HepG2 (cell line): ENCODE data around the gene UQCRC1. TPM values are rescaled to one million over a fixed set of nuclear protein-coding genes. Genes with fewer than 3 reads are reported as not detected.

Experiments used
- CAMTA2 ChIP-seq: sonication (generic); formaldehyde crosslinking; IDR thresholded peaks from 2 replicates; pipeline ENCODE4 v1.4.0; 2020; ENCODE audit warnings: mild to moderate bottlenecking, missing genetic modification reagents, borderline replicate concordance
- FOXK2 ChIP-seq: fragments of 450-650 bp; IDR thresholded peaks from 2 replicates; pipeline ENCODE4 v1.6.1; 2016
- HES4 ChIP-seq: sonication (generic); formaldehyde crosslinking; IDR thresholded peaks from 2 replicates; pipeline ENCODE4 v1.9.0; 2021; ENCODE audit warnings: mild to moderate bottlenecking, missing genetic modification reagents, borderline replicate concordance
- NR1H2 ChIP-seq: sonication (generic); formaldehyde crosslinking; IDR thresholded peaks from 2 replicates; pipeline ENCODE4 v1.8.1; 2022; ENCODE audit warnings: low read depth, missing genetic modification reagents, borderline replicate concordance
- PHF21A ChIP-seq: sonication (generic); formaldehyde crosslinking; IDR thresholded peaks from 2 replicates; pipeline ENCODE4 v1.5.0; 2020; ENCODE audit warnings: mild to moderate bottlenecking, missing genetic modification reagents
- RORA ChIP-seq: sonication (generic); formaldehyde crosslinking; IDR thresholded peaks from 2 replicates; pipeline ENCODE4 v1.5.0; 2020; ENCODE audit warnings: mild to moderate bottlenecking, missing genetic modification reagents, moderate library complexity
- RXRA ChIP-seq: sonication (generic); formaldehyde crosslinking; IDR thresholded peaks from 2 replicates; pipeline ENCODE4 v1.5.1; 2020; ENCODE audit warnings: missing genetic modification reagents
- SAP130 ChIP-seq: IDR thresholded peaks from 2 replicates; pipeline ENCODE4 v1.6.1; 2016; ENCODE audit warnings: low read depth
- SCMH1 ChIP-seq: sonication (generic); formaldehyde crosslinking; IDR thresholded peaks from 2 replicates; pipeline ENCODE4 v1.9.0; 2021; ENCODE audit warnings: missing genetic modification reagents, mild to moderate bottlenecking, borderline replicate concordance
- SSRP1 ChIP-seq: IDR thresholded peaks from 2 replicates; pipeline ENCODE4 v1.6.1; 2016; ENCODE audit warnings: control low read depth
- ZBTB33 ChIP-seq: sonication (generic); formaldehyde crosslinking; IDR thresholded peaks from 2 replicates; pipeline ENCODE4 v1.4.0; 2020; ENCODE audit warnings: missing genetic modification reagents
- ZMYM4 ChIP-seq: sonication (generic); formaldehyde crosslinking; IDR thresholded peaks from 2 replicates; pipeline ENCODE4 v1.8.1; 2023; ENCODE audit warnings: mild to moderate bottlenecking, missing genetic modification reagents
- ZNF274 ChIP-seq: sonication (generic); formaldehyde crosslinking; IDR thresholded peaks from 2 replicates; pipeline ENCODE4 v1.5.1; 2020; ENCODE audit warnings: mild to moderate bottlenecking, missing genetic modification reagents
- ZNF446 ChIP-seq: sonication (generic); formaldehyde crosslinking; IDR thresholded peaks from 2 replicates; pipeline ENCODE4 v1.5.0; 2020; ENCODE audit warnings: mild to moderate bottlenecking, missing genetic modification reagents
- ZNF563 ChIP-seq: sonication (generic); formaldehyde crosslinking; IDR thresholded peaks from 2 replicates; pipeline ENCODE4 v1.8.0; 2022; ENCODE audit warnings: mild to moderate bottlenecking, moderate library complexity, missing genetic modification reagents
- ZSCAN22 ChIP-seq: sonication (generic); formaldehyde crosslinking; IDR thresholded peaks from 2 replicates; pipeline ENCODE4 v1.4.0; 2020; ENCODE audit warnings: mild to moderate bottlenecking, missing genetic modification reagents
- polyA plus RNA-seq, 8 experiments: library from polyadenylated mRNA; depleted of rRNA in 3 of 8; stranded (reverse) in 7 of 8; unstranded in 1 of 8; fragments of >200 nt; fragmentation: Illumina TruSeq in 4 of 8; extraction: Trizol in 4 of 8; gene quantifications; 2 replicates each; pipeline versions ENCODE4 v1.2.1 to v1.2.3, GENCODE V29; 2011 to 2016; ENCODE audit warnings: low read depth in 4 of 8, missing spikeins in 1 of 8, mixed read lengths in 1 of 8; ENCODE audit not compliant: insufficient read depth in 1 of 8
- total RNA-seq, 5 experiments: library from RNA; depleted of rRNA; stranded (reverse); fragments of >200 nt; fragmentation: Illumina TruSeq; extraction: Trizol; gene quantifications; 2 replicates each; pipeline ENCODE4 v1.2.3, GENCODE V29; 2016; ENCODE audit warnings: low read depth in 1 of 5
- TF ChIP-seq, protein P1 (sequence below): sonication (generic); formaldehyde crosslinking; IDR thresholded peaks from 2 replicates; pipeline ENCODE4 v1.5.0; 2020; ENCODE audit warnings: missing genetic modification reagents
- TF ChIP-seq, protein P2 (sequence below): sonication (generic); formaldehyde crosslinking; IDR thresholded peaks from 2 replicates; pipeline ENCODE4 v1.8.1; 2023; ENCODE audit warnings: mild to moderate bottlenecking, inconsistent platforms, moderate library complexity, missing genetic modification reagents, borderline replicate concordance
- TF ChIP-seq, protein P3 (sequence below): sonication (generic); formaldehyde crosslinking; IDR thresholded peaks from 2 replicates; pipeline ENCODE4 v1.4.0; 2020; ENCODE audit warnings: mild to moderate bottlenecking, low read depth, missing genetic modification reagents

The UQCRC1 gene
- total and polyA plus RNA-seq, 2 of the 13 experiments (the other 11 are each of a cell fraction or from before 2014, with no cell fraction given) = 316 to 680 TPM

DNA sequence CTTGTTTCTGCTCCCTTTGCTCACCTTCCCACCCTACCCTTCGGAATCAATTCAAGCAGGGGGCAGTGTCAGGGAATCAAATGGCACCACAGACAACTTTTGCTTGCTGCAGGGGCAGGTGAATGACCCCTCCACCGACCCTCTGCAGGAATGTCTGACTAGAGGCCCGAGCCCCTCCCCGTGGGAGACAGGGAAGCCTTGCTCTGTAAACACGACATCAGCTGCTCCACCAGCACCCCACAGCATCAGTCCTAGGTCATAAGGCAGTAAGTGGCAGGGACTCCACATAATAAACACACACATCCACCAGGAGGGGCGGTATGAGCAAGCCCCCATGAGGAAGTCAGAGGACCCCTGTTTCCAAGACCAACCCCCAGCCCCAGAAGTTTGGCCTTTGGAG is 27.9 kb upstream of the UQCRC1 start (continued):
- TF ChIP-seq, protein P1, sequence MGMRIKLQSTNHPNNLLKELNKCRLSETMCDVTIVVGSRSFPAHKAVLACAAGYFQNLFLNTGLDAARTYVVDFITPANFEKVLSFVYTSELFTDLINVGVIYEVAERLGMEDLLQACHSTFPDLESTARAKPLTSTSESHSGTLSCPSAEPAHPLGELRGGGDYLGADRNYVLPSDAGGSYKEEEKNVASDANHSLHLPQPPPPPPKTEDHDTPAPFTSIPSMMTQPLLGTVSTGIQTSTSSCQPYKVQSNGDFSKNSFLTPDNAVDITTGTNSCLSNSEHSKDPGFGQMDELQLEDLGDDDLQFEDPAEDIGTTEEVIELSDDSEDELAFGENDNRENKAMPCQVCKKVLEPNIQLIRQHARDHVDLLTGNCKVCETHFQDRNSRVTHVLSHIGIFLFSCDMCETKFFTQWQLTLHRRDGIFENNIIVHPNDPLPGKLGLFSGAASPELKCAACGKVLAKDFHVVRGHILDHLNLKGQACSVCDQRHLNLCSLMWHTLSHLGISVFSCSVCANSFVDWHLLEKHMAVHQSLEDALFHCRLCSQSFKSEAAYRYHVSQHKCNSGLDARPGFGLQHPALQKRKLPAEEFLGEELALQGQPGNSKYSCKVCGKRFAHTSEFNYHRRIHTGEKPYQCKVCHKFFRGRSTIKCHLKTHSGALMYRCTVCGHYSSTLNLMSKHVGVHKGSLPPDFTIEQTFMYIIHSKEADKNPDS (CRISPR knock-in tag) = no peak
- TF ChIP-seq ZBTB33 = no peak
- TF ChIP-seq NR1H2 = no peak
- no peak for TF ChIP-seq FOXK2
- no peak for TF ChIP-seq HES4 (CRISPR knock-in tag)
- no peak for TF ChIP-seq SSRP1 (CRISPR knock-in tag)
- no peak for TF ChIP-seq SAP130 (CRISPR knock-in tag)
- TF ChIP-seq, protein P2, sequence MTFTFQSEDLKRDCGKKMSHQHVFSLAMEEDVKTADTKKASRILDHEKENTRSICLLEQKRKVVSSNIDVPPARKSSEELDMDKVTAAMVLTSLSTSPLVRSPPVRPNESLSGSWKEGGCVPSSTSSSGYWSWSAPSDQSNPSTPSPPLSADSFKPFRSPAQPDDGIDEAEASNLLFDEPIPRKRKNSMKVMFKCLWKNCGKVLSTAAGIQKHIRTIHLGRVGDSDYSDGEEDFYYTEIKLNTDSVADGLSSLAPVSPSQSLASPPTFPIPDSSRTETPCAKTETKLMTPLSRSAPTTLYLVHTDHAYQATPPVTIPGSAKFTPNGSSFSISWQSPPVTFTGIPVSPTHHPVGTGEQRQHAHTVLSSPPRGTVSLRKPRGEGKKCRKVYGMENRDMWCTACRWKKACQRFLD = no peak
- 0 out of 2 replicates have a peak, but pooled peaks have one; percentile 42 for TF ChIP-seq RXRA (CRISPR knock-in tag)
- no peak for TF ChIP-seq CAMTA2 (CRISPR knock-in tag)
- no peak for TF ChIP-seq ZSCAN22
- TF ChIP-seq ZNF446 (CRISPR knock-in tag) = no peak
- TF ChIP-seq ZMYM4 (CRISPR knock-in tag) = no peak
- TF ChIP-seq PHF21A (CRISPR knock-in tag) = no peak
- no peak for TF ChIP-seq ZNF563 (CRISPR knock-in tag)
- no peak for TF ChIP-seq SCMH1 (CRISPR knock-in tag)
- TF ChIP-seq, protein P3, sequence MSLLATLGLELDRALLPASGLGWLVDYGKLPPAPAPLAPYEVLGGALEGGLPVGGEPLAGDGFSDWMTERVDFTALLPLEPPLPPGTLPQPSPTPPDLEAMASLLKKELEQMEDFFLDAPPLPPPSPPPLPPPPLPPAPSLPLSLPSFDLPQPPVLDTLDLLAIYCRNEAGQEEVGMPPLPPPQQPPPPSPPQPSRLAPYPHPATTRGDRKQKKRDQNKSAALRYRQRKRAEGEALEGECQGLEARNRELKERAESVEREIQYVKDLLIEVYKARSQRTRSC (CRISPR knock-in tag) = no peak
- TF ChIP-seq RORA = no peak
- no peak for TF ChIP-seq ZNF274 (CRISPR knock-in tag)
